Transverse colon (tissue), 4 donors: ENCODE results near the gene DNAJC10.

ENCODE experiments used
- EP300 ChIP-seq: sonication (generic); formaldehyde crosslinking; IDR thresholded peaks from one replicate; pipeline ENCODE4 v1.6.1; 2017; ENCODE audit warnings: antibody characterized with exemption, low read depth
- POLR2A ChIP-seq: fragments of 450-650 bp; IDR thresholded peaks from one replicate; pipeline ENCODE4 v1.6.1; 2016; ENCODE audit warnings: antibody characterized with exemption, mild to moderate bottlenecking, moderate library complexity
- POLR2AphosphoS5 ChIP-seq, 3 donors: sonication (generic); formaldehyde crosslinking; IDR thresholded peaks; one replicate each; pipeline ENCODE4 v1.6.1; 2016; ENCODE audit warnings: antibody characterized with exemption in 3 of 3
- TF ChIP-seq, protein P1 (sequence below), 5 experiments: fragments of 200-600 bp in 3 of 5; fragments of 450-650 bp in 2 of 5; sonication (generic) in 3 of 5; IDR thresholded peaks; 1 replicate in 2 of 5; 2 replicates in 3 of 5; pipeline ENCODE4 v1.5.1; 2016 to 2017; ENCODE audit warnings: antibody characterized with exemption in 5 of 5, inconsistent platforms in 3 of 5, mild to moderate bottlenecking in 2 of 5, moderate library complexity in 1 of 5

DNA sequence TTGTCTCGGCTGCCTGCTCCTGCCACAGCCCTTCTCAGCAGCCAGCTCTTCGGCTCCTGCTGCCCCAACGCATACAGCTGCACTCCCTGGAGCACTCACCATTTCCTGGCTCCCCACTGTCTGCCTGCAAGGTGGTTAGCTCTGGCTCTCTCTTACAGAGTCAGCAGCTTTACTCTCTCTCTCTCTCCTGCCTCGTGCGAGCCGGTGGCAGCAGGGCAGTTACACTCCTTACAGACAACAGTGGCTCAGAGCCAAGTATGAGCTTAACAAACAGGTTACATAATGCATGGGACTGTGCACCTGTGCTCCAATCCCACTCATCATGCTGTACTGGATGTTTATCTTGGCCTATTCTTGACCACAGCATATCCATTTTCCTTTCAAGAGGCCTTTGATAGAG is 47.4 kb upstream of the DNAJC10 start:
- TF ChIP-seq, protein P1, sequence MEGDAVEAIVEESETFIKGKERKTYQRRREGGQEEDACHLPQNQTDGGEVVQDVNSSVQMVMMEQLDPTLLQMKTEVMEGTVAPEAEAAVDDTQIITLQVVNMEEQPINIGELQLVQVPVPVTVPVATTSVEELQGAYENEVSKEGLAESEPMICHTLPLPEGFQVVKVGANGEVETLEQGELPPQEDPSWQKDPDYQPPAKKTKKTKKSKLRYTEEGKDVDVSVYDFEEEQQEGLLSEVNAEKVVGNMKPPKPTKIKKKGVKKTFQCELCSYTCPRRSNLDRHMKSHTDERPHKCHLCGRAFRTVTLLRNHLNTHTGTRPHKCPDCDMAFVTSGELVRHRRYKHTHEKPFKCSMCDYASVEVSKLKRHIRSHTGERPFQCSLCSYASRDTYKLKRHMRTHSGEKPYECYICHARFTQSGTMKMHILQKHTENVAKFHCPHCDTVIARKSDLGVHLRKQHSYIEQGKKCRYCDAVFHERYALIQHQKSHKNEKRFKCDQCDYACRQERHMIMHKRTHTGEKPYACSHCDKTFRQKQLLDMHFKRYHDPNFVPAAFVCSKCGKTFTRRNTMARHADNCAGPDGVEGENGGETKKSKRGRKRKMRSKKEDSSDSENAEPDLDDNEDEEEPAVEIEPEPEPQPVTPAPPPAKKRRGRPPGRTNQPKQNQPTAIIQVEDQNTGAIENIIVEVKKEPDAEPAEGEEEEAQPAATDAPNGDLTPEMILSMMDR (IDR thresholded peaks at IDR 0.05), result no peak
- no peak for TF ChIP-seq EP300
- no peak for TF ChIP-seq POLR2A
- no peak for TF ChIP-seq POLR2AphosphoS5 (IDR thresholded peaks at IDR 0.05)
